GM08714 (cell line): ENCODE results near the gene ATP5F1D.
"Not testable (repeated sequence)": the region's sequence is repeated elsewhere in the genome, so short reads cannot be mapped to it uniquely, and the experiment has no call there.

Source experiments
- H3K4me3 ChIP-seq: fragments of 200-500 bp; sonication (Bioruptor generic); 2 replicates; pipeline ENCODE4 v1.5.1; 2014; ENCODE audit warnings: mild to moderate bottlenecking, low read length, inconsistent platforms
- ZNF274 ChIP-seq: IDR thresholded peaks from 2 replicates; pipeline ENCODE4 v1.6.1; 2012; ENCODE audit warnings: mild to moderate bottlenecking, low read depth, low read length

ATP5F1D gene

DNA sequence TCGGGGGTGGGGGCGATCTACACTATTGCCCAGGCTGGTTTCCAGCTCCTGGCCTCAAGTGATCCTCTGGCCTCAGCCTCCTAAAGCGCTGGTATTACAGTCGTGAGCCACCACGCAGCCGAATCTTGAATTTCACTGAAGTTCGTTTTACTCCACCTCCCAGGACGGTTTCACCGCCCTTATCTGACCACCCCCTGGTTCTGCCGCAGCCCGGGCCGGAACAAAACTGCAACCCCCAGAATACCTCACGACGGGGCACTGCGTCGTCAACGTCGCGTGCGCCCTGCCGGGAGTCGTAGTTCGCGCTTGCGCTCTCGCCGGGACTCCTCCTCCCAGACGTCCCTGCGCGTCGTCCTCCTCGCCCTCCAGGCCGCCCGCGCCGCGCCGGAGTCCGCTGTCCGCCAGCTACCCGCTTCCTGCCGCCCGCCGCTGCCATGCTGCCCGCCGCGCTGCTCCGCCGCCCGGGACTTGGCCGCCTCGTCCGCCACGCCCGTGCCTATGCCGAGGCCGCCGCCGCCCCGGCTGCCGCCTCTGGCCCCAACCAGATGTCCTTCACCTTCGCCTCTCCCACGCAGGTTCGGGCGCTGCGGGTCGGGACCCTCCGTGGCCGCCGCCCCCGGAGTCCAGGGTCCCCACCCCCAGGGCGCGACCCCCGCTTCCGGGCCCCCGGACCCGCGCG is at the start of gene ATP5F1D:
Gene ATP5F1D, plus strand, starts transcription at position 335 of the 679 bp plus-strand sequence. Its CDS starts 100 bp downstream, at position 435.
- TF ChIP-seq ZNF274 = no peak
- H3K4me3 ChIP-seq = peak within 1 kb of the TSS; percentile 79

DNA sequence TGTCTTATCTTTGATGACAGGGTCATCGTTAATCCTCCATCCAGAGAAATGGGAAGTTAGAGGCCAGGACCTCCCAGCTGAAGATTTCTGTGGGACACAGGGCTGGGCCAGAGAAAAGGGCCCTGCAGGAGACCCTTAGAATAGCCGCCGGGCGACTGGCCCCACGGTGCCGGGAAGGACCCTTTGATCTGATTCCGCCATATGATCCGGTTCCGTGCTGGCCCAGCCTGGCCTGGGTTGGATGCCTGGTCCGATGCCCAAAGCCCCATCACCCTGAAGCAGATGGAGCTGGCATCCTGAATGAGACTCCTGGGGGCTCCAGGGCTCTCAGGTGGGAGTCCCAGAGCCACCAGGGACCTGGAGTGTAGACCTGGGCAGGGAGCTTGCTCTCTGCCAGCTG is 42.0 kb upstream of the ATP5F1D start:
- H3K4me3 ChIP-seq = no peak overlapping the region
- TF ChIP-seq ZNF274 = no peak

DNA sequence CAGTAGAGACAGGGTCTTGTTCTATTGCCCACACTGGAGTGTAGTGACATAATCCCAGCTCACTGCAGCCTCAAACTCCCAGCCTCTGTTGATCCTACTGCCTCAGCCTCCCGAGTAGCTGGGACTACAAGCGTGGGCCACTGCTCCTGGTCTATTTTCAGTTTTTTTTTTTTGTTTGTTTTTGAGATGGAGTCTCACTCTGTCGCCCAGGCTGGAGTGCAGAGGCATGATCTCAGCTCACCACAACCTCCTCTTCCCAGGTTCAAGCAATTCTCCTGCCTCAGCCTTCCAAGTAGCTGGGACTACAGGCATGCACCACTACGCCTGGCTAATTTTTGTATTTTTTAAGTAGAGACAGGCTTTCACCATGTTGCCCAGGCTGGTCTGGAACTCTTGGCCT is 40.9 kb upstream of the ATP5F1D start:
- H3K4me3 ChIP-seq = not testable (repeated sequence)

DNA sequence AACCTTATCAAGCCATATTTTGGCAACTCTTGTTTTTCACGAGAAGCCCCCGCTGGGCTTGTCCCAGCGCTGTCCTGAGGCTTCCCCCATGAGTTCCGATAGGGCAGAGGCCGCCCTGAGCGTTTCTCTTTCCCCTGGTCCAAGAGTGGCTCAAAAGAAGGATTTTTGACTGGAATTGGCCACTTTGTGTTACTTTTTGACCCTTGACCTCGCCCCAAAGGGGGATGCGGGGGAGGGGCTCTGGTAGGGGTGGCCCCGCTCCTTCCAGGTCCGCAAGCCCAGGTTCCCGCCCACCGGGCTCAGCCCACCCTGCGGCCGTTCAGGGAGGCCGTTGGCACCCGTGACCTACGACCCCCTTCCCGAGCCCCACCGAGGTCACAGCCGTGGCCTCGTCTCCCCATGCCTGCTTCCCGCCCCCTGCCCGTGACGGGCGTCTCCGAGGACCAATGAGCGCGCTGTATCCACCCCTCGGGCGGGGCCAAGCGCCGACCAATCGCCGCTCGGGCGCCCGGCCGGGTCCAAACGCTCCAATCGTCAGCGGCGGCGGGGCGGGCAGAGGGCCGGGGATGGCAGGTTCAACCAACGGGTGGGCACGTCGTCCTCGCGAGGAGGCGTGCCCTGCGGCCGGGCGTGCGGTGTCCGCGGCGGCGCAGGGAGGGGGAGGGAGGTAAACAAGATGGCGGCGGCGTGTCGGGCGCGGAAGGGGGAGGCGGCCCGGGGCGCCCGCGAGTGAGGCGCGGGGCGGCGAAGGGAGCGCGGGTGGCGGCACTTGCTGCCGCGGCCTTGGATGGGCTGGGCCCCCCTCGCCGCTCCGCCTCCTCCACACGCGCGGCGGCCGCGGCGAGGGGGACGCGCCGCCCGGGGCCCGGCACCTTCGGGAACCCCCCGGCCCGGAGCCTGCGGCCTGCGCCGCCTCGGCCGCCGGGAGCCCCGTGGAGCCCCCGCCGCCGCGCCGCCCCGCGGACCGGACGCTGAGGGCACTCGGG is 36.1 kb upstream of the ATP5F1D start, which contains the start of gene STK11:
Gene STK11, plus strand, starts transcription at position 665 of the 986 bp plus-strand sequence. CDS start 1,136 bp downstream, outside the sequence.
- no peak for TF ChIP-seq ZNF274
- H3K4me3 ChIP-seq = peak within 1 kb of the TSS; percentile 73

DNA sequence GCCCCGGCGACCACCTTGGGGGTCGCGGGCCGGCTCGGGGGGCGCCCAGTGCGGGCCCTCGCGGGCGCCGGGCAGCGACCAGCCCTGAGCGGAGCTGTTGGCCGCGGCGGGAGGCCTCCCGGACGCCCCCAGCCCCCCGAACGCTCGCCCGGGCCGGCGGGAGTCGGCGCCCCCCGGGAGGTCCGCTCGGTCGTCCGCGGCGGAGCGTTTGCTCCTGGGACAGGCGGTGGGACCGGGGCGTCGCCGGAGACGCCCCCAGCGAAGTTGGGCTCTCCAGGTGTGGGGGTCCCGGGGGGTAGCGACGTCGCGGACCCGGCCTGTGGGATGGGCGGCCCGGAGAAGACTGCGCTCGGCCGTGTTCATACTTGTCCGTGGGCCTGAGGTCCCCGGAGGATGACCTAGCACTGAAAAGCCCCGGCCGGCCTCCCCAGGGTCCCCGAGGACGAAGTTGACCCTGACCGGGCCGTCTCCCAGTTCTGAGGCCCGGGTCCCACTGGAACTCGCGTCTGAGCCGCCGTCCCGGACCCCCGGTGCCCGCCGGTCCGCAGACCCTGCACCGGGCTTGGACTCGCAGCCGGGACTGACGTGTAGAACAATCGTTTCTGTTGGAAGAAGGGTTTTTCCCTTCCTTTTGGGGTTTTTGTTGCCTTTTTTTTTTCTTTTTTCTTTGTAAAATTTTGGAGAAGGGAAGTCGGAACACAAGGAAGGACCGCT is 35.2 kb upstream of the ATP5F1D start:
- no peak for TF ChIP-seq ZNF274
- H3K4me3 ChIP-seq = peak overlapping the region; percentile 73

DNA sequence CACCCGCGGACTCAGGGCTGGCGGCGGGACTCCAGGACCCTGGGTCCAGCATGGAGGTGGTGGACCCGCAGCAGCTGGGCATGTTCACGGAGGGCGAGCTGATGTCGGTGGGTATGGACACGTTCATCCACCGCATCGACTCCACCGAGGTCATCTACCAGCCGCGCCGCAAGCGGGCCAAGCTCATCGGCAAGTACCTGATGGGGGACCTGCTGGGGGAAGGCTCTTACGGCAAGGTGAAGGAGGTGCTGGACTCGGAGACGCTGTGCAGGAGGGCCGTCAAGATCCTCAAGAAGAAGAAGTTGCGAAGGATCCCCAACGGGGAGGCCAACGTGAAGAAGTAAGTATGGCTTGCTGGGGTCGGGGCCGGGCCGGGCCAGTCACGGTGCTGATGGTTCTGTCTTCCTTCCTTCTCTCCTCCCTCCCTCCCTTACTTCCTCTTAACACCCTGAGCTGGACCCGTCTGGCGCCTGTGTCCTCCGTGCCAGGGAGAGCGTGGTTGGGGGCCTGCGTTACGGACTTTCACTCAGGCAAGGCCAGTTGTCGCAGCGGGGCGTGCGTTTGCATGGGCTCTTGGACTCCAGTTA is 34.6 kb upstream of the ATP5F1D start:
- no peak for TF ChIP-seq ZNF274
- H3K4me3 ChIP-seq = peak overlapping the region; percentile 73

DNA sequence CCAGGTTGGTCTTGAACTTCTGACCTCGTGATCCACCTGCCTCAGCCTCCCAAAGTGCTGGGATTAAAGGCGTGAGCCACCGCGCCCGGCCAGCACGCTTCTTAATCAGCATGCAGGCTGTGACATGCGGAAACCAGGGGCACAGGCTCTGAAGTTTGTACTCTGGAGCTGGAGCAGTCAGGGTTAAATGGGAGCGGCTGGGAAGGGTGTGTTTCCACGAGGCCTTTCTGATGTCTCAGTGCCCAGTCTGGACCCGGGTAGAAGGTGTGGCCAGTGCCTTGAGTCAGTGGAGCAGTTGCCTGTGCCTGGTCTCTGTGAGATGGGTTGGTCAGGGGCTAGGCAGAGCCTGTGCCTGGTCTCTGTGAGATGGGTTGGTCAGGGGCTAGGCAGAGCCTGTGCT is 32.7 kb upstream of the ATP5F1D start:
- not testable (repeated sequence) for H3K4me3 ChIP-seq

DNA sequence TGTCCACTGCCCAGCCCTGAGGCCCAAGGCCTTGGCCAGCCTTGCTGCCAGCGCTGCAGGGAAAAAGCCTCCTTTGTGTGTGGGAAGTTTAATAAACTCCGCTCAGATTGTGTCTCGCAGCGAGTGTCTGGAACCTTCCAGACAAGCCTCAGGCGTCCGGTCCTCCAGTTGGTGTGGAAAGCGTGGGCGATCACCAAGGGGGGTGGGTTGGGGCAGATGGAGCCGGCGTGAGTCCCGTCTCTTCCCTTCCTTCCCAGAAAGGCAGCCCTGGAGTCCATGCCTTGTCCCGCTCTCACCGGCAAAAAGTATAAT is 31.4 kb upstream of the ATP5F1D start:
- TF ChIP-seq ZNF274 = no peak
- no peak overlapping the region for H3K4me3 ChIP-seq

DNA sequence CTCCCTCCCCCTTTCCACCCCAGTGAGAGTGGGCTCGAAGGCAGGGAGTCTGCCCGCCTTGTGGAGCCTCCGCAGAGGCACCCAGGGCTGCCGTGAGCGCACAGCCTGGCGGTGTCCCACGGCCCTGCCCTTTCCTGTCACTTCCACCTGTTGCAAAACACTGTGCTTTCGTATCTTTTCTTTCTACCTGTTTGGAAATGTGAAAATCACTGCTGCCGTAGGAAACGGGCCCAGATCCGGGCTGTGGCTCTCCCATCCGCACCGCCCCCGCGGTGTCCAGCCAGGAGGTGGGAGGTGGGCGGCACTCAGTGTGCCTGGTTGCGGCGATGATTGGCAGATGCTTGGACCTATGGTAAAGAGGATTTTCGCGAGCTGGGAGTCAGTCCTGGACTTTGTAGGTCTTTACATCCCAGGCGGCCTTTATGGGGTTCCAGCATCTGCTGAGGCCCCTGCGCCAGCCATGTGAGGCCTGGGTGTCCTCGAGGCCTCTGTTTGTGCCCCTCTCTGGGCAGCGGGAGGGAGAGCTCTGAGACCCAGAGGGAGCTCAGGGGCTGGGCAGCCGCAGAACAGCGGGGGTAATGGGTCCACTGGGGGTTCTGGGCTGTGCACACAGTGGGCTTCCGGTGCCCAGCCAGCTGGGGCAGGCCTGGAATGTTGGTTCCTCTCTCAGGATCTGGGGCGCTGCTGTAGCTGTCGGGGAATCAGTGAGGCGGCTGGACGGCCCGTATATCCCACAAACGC is 29.9 kb upstream of the ATP5F1D start:
- no peak overlapping the region for H3K4me3 ChIP-seq
- TF ChIP-seq ZNF274 = no peak

DNA sequence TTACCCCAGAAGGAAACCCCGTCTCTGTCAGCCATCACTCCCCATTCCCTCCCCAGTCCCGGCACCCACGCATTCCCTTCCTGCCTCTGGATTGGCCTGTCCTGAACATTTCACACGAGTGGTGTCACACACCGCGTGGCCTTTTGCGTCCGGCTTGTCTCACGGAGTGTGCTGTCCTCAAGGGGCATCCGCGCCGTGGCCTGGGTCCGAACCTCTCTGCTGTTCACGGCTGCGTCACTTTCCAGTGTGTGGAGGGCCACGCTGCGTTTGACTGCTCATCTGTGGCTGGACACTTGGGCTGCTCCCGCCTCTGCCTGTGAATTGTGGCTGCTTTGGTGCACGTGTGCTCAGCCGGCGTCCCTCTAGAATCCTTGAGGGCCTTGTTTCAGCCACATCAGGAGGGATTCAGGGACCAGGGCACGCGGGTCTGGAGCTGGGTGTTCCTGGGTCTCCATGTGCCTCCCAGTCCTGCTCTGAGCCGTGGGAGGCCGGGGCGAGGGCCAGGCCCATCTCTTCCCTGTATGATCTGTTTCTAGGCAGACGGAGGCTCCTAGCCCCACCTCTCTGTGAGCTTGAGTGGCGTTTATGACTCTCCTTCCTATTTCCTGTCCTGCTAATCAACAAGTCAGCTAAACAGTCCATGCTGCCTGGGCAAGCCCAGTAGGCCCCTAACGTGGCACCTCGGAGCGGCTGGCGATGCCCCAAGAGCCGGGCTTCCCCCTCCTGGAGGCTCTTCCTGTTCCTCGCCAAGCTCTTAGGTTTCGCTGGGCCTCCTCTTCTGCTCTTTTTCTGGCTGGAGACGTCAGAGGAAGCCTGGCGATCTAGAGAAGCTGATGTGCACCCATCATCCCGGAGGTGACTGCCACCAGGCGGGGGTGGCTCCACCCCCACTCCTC is 27.9 kb upstream of the ATP5F1D start:
- no peak for TF ChIP-seq ZNF274
- no peak overlapping the region for H3K4me3 ChIP-seq

DNA sequence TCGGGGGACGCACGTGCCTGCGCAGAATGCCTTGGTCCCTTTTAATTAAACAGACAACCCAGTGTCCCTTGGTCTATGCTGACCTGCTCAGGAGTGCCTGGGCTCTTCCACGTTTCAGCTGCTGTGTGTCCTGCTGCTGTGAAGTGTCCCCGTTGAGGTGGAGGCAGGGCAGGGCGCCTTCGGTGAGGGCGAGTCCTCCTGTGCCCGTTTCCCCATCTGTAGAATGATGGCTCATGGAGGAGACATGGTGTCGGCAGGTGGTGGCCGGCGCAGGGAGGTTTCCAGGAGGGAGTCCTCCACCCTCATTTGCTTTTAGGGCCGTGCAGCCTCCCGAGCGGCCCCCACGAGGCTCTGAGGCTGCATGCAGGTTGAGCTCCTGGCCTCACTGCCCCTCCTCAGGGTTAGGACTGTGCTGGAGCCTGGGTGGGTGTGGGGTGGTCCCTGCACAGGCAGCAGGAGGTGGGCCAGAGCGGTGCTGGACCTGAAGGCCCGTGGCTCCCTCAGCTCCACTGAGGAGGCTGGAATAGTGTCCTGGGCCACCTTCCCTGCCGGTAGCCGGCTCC is 27.2 kb upstream of the ATP5F1D start:
- H3K4me3 ChIP-seq = no peak overlapping the region
- TF ChIP-seq ZNF274 = no peak
